Heart right ventricle (tissue), 16 donors: ENCODE results near the gene TBX19. TPM values are rescaled to one million over a fixed set of nuclear protein-coding genes. Genes with fewer than 3 reads are reported as not detected.

ENCODE experiments used
- ATAC-seq, 8 donors: fragments of 200-7000 bp; cut with Tn5 transposase; one replicate each; pipeline ENCODE4 v1.9.1; 2020; ENCODE audit warnings: mild to moderate bottlenecking in 8 of 8, moderate library complexity in 8 of 8, moderate number of reproducible peaks in 1 of 8
- DNase-seq, 2 donors: peaks; one replicate each; pipeline ENCODE4 v3.0.0-alpha.2; 2020
- H3K27ac ChIP-seq, 10 donors: fragments of 200-600 bp; sonication (generic) in 2 of 10; one replicate each; pipeline versions ENCODE4 v1.5.0 to v1.8.0; 2020 to 2022; ENCODE audit warnings: mild to moderate bottlenecking in 3 of 10
- H3K27me3 ChIP-seq, 7 donors: fragments of 200-600 bp; one replicate each; pipeline ENCODE4 v1.8.0; 2021 to 2022; ENCODE audit warnings: mild to moderate bottlenecking in 2 of 7
- H3K36me3 ChIP-seq, 9 donors: fragments of 200-600 bp; sonication (generic) in 1 of 9; one replicate each; pipeline versions ENCODE4 v1.5.0 to v1.8.0; 2020 to 2022; ENCODE audit warnings: mild to moderate bottlenecking in 2 of 9
- H3K4me1 ChIP-seq, 9 donors: fragments of 200-600 bp; sonication (generic) in 1 of 9; one replicate each; pipeline versions ENCODE4 v1.5.0 to v1.8.0; 2020 to 2022; ENCODE audit warnings: mild to moderate bottlenecking in 4 of 9
- H3K4me3 ChIP-seq, 10 donors: fragments of 200-600 bp; sonication (generic) in 2 of 10; one replicate each; pipeline versions ENCODE4 v1.5.0 to v1.8.0; 2020 to 2022; ENCODE audit warnings: mild to moderate bottlenecking in 7 of 10, moderate library complexity in 2 of 10
- H3K9me3 ChIP-seq, 11 donors: fragments of 200-600 bp in 10 of 11; sonication (generic) in 2 of 11; one replicate each; pipeline versions ENCODE4 v1.5.0 to v1.8.0; 2013 to 2022; ENCODE audit warnings: mild to moderate bottlenecking in 2 of 11, control low read depth in 1 of 11, moderate library complexity in 1 of 11
- CTCF ChIP-seq, 9 donors: fragments of 200-600 bp; sonication (generic) in 2 of 9; IDR thresholded peaks; one replicate each; pipeline versions ENCODE4 v1.5.0 to v1.8.0; 2021 to 2022; ENCODE audit warnings: antibody characterized with exemption in 9 of 9, mild to moderate bottlenecking in 5 of 9, moderate library complexity in 1 of 9
- WGBS, 2 donors: extraction: QIAGEN DNeasy Blood & Tissue Kit; methylation state at CpG; one replicate each; pipeline ENCODE4 v1.1.7; 2013; ENCODE audit warnings: inconsistent platforms in 1 of 2; 5-methylcytosine and 5-hydroxymethylcytosine counted together
- intact Hi-C, 10 donors: fragments of 100-400 bp; cut with DNase I; formaldehyde crosslinking; loops; one replicate each; pipeline versions ENCODE4 v1.11.1 to v1.14.2; 2022
- polyA plus RNA-seq, 2 donors: library from polyadenylated mRNA; stranded (reverse); fragments of 200-250 nt; gene quantifications; one replicate each; pipeline ENCODE4 v1.2.3, GENCODE V29; 2013
- total RNA-seq, 10 donors: library from RNA; stranded (reverse); fragmentation: NEBNext Ultra II Directional in 3 of 10; extraction: Animal tissue kit (Norgen Biotek cat#: 25700) in 3 of 10; gene quantifications; one replicate each; pipeline versions ENCODE4 v1.2.1 to v1.2.4, GENCODE V29; 2021 to 2023
- donor health status: Arrhythmogenic right ventricular cardiomyopathy.
- donor health status: ischemic (EF 13 %, LVEDD 7.1; RV severe dilation, severe dysfunction).
- donor health status: healthy with polysubstance abuse.
- donor health status: DM: no; HTN: yes; CAD: no.
- donor health status: DM: no; HTN: no; CAD: no.
- donor health status: ischemic (EF 25% LVEDD 6.9; RV normal size, moderate dysfunction).
- donor health status: ischemic (EF 25% LVEDD 5.7; RV mildly dilated, moderate dysfunction).
- donor health status: healthy.
- donor health status: DM: yes; HTN: yes; CAD: no.
- donor health status: Ischemic cardiomyopathy.
- donor health status: ischemic (EF 35%, LVEDD 5.7; RV mildly dilated, moderate dysfunction).
- donor health status: nonischemic (EF 11% LVEDD 7.7; RV severe dilation, severe dysfunction).
- donor health status: DM: yes; HTN: yes; CAD: no.
- donor health status: PGD.
- donor health status: ischemic (EF 29% LVEDD 5.4; RV normal size, mild dysfunction).
- donor health status: nonischemic (EF 23%, LVEDD 6.1; RV moderate dilation, normal function).

Gene TBX19
- total and polyA plus RNA-seq, 12 donors, result 0.21 to 0.59 (median 0.39) TPM

DNA sequence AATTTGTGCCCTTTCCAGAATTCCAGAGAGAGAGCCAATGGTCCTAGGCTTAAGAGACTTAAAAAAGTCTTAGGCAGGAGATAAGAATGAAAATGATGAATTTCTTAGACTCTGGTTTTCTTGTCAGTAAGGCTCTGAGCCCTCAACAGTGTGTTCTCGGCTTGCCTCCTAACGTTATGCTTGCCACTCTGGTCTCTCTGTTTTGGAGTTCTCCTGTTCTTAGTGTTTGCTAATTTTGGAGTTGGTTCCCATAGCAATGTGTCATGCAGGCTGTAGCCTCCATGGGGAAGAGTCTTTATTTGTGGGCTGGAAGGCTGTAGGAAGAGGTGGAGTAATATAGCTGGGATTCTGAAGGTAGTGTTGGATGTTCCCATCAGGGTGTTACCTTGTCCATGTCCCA, 19.9 kb downstream of the TBX19 start:
- Histone ChIP-seq H3K4me3 (no peak overlapping the region), H3K9me3 (no peaks in the 10 kb centered on the region), H3K36me3 (no peaks in the 10 kb centered on the region), H3K4me1 (no peaks in the 10 kb centered on the region), H3K27me3 (no peaks in the 10 kb centered on the region), H3K27ac (no peak overlapping the region)
- TF ChIP-seq CTCF (IDR thresholded peaks at IDR 0.05), result no peak
- DNase-seq, result no peak
- intact Hi-C loops, result no loop called here
- ATAC-seq, result no peak
- whole genome bisulfite sequencing, 2 donors, result 58 to 74% methylated on average over 2 of the region's 2 CpGs

- no peak for DNase-seq
- ATAC-seq, result no peak
- intact Hi-C loops, result no loop called here
- H3K36me3 ChIP-seq, result peaks cover 0 to 4% (median 0%) of the 10 kb centered on the region in 9 donors
- H3K27me3 ChIP-seq, result no peaks in the 10 kb centered on the region
- WGBS, 2 donors, result 58 to 59% methylated on average over 3 of the region's 3 CpGs
- no peak overlapping the region for H3K4me3 ChIP-seq
- no peak for TF ChIP-seq CTCF (IDR thresholded peaks at IDR 0.05)
- no peaks in the 10 kb centered on the region for H3K4me1 ChIP-seq
- H3K9me3 ChIP-seq, result no peaks in the 10 kb centered on the region
- H3K27ac ChIP-seq, result no peak overlapping the region
These were observed 21.1 kb downstream of the TBX19 start for GRCh38 chr1:168301664-168302320.

GRCh38 chr1:168303716-168304540, 23.3 kb downstream of the TBX19 start:
- 87 to 88% methylated on average over 7 of the region's 7 CpGs for WGBS, 2 donors
- Histone ChIP-seq H3K27ac (no peak overlapping the region), H3K36me3 (peaks cover 0 to 11% (median 0%) of the 10 kb centered on the region in 9 donors), H3K27me3 (no peaks in the 10 kb centered on the region), H3K9me3 (no peaks in the 10 kb centered on the region), H3K4me3 (no peak overlapping the region), H3K4me1 (no peaks in the 10 kb centered on the region)
- ATAC-seq, result no peak
- no peak for DNase-seq
- intact Hi-C loops, result no loop called here
- TF ChIP-seq CTCF (IDR thresholded peaks at IDR 0.05), result no peak

DNA sequence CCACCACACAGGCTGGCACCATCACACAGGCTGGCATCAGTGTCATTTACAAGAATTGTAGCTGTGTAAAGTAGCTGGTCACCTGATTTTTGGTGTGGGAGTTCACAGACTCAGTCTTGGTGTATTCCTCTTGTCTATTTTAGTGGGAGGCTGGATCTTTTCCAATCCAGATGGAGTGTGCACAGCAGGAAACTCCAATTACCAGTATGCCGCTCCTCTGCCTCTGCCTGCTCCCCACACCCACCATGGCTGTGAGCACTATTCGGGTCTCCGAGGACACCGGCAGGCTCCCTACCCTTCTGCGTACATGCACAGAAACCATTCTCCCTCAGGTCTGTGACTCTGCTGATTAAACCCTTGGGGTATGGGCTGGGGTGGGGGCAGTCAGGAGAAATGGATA, 24.2 kb downstream of the TBX19 start:
- Histone ChIP-seq H3K36me3 (peaks cover 0 to 13% (median 0%) of the 10 kb centered on the region in 9 donors), H3K4me3 (no peak overlapping the region), H3K9me3 (no peaks in the 10 kb centered on the region), H3K4me1 (no peaks in the 10 kb centered on the region), H3K27ac (no peak overlapping the region), H3K27me3 (no peaks in the 10 kb centered on the region)
- WGBS, 2 donors, result 79 to 90% methylated on average over 5 of the region's 5 CpGs
- ATAC-seq (no peak), DNase-seq (no peak)
- TF ChIP-seq CTCF (IDR thresholded peaks at IDR 0.05), result no peak
- intact Hi-C loops, result no loop called here
